Endodermal cell (in vitro differentiated cells): Measurements from ENCODE around the gene H6PD. TPM values are rescaled to one million over a fixed set of nuclear protein-coding genes. Genes with fewer than 3 reads are reported as not detected.

Experiments used
- DNase-seq: peaks from one replicate; pipeline ENCODE4 v3.0.0-alpha.2; 2017
- H3K27ac ChIP-seq: 2 replicates; pipeline ENCODE4 v1.5.1; 2013; ENCODE audit warnings: mild to moderate bottlenecking, low read depth, low read length, moderate library complexity
- H3K27me3 ChIP-seq: 2 replicates; pipeline ENCODE4 v1.6.1; 2013; ENCODE audit warnings: mild to moderate bottlenecking, low read length, moderate library complexity; ENCODE audit not compliant: insufficient read depth, control insufficient read depth, poor library complexity, severe bottlenecking
- H3K36me3 ChIP-seq: 2 replicates; pipeline ENCODE4 v1.7.0; 2013; ENCODE audit warnings: mild to moderate bottlenecking, low read length, moderate library complexity; ENCODE audit not compliant: control insufficient read depth, insufficient read depth
- H3K4me1 ChIP-seq: one replicate; pipeline ENCODE4 v1.7.0; 2013; ENCODE audit warnings: low read length; ENCODE audit not compliant: control insufficient read depth, insufficient read depth
- H3K4me3 ChIP-seq: 2 replicates; pipeline ENCODE4 v1.5.1; 2013; ENCODE audit warnings: mild to moderate bottlenecking, low read length, moderate library complexity
- H3K9ac ChIP-seq: 2 replicates; pipeline ENCODE4 v1.6.1; 2013; ENCODE audit warnings: mild to moderate bottlenecking, low read length, moderate library complexity; ENCODE audit not compliant: poor library complexity, severe bottlenecking; ENCODE audit errors: extremely low read depth
- H3K9me3 ChIP-seq: 2 replicates; pipeline ENCODE4 v1.6.1; 2013; ENCODE audit warnings: mild to moderate bottlenecking, low read length, moderate library complexity; ENCODE audit not compliant: control insufficient read depth
- H3K27ac Mint-ChIP-seq: 2 replicates; pipeline ENCODE4 v1.8.0; 2020; ENCODE audit warnings: mixed read lengths
- H3K27me3 Mint-ChIP-seq: 2 replicates; pipeline ENCODE4 v1.8.0; 2021; ENCODE audit warnings: mild to moderate bottlenecking, mixed read lengths; ENCODE audit not compliant: insufficient read depth
- H3K36me3 Mint-ChIP-seq: 2 replicates; pipeline ENCODE4 v1.8.0; 2020; ENCODE audit warnings: low read depth, mixed read lengths
- H3K4me1 Mint-ChIP-seq: 2 replicates; pipeline ENCODE4 v1.8.0; 2020; ENCODE audit warnings: mixed read lengths
- H3K4me3 Mint-ChIP-seq: 2 replicates; pipeline ENCODE4 v1.8.0; 2020; ENCODE audit warnings: mild to moderate bottlenecking, moderate library complexity, mixed read lengths
- H3K9me3 Mint-ChIP-seq: 2 replicates; pipeline ENCODE4 v1.8.0; 2020; ENCODE audit warnings: mild to moderate bottlenecking, mixed read lengths
- CTCF ChIP-seq: fragments of 200-600 bp; sonication (generic); conservative IDR thresholded peaks from 2 replicates; pipeline ENCODE4 v1.5.0; 2021; ENCODE audit warnings: antibody characterized with exemption, mild to moderate bottlenecking
- WGBS, 2 experiments: methylation state at CpG; one replicate each; pipeline versions ENCODE4 v1.1.5 to v1.1.7; 2013; ENCODE audit warnings: missing lambda C conversion rate in 2 of 2, mixed read lengths in 1 of 2; ENCODE audit not compliant: insufficient coverage in 1 of 2, insufficient read length in 1 of 2; 5-methylcytosine and 5-hydroxymethylcytosine counted together
- total RNA-seq, 2 donors: library from RNA; stranded (reverse); fragmentation: NEBNext Ultra II Directional in 1 of 2; extraction: Animal tissue kit (Norgen Biotek cat#: 25700) in 1 of 2; gene quantifications; 2 replicates in 1 of 2; 3 replicates in 1 of 2; pipeline ENCODE4 v1.2.1, GENCODE V29; 2021

The H6PD gene
- total RNA-seq, 2 donors from 2014 or later, result 21.5 to 34.4 TPM

GRCh38 chr1:9235560-9235959, 986 bp downstream of the H6PD start:
- Histone ChIP-seq H3K9me3 (no peaks in the 10 kb centered on the region), H3K27ac (no peak overlapping the region), H3K4me1 (no peaks in the 10 kb centered on the region), H3K9ac (peak overlapping the region; percentile 77), H3K36me3 (no peaks in the 10 kb centered on the region), H3K4me3 (peak overlapping the region; percentile 91), H3K27me3 (no peaks in the 10 kb centered on the region)
- Mint-ChIP-seq H3K36me3 (peaks cover 5% of the 10 kb centered on the region), H3K9me3 (no peaks in the 10 kb centered on the region), H3K4me1 (peaks cover 11% of the 10 kb centered on the region), H3K27me3 (peaks cover 5% of the 10 kb centered on the region), H3K27ac (peak overlapping the region; percentile 89), H3K4me3 (peak overlapping the region; percentile 72)
- DNase-seq, result no peak
- WGBS, 2 experiments, result 89 to 91% methylated on average over 7 to 10 of the region's 10 CpGs
- TF ChIP-seq CTCF, result no peak

GRCh38 chr1:9238134-9238533, 3.6 kb downstream of the H6PD start:
- H3K4me1 Mint-ChIP-seq, result peaks cover 29% of the 10 kb centered on the region

DNA sequence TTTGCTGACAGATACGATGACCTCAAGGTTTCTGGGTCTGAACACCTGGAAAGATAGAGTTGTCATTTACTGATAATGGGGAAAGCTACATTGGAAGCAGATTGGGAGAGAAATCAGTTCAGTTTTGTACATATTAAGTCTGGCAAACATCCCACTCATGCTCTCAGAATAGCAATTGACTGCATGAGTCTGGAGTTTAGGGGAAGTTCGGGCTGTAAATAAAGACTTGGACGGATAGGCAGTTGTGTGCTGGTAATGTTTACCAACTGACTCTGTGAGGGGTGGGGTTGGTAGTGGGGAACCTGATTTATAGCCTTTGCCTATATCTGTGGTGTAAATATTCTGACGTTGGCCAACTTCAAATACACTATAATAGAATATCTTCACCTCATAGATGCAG, 4.0 kb downstream of the H6PD start:
- Histone ChIP-seq H3K4me3 (no peak overlapping the region), H3K9ac (no peak overlapping the region), H3K27me3 (no peaks in the 10 kb centered on the region), H3K36me3 (no peaks in the 10 kb centered on the region), H3K4me1 (peaks cover 7% of the 10 kb centered on the region), H3K9me3 (no peaks in the 10 kb centered on the region), H3K27ac (no peak overlapping the region)
- Mint-ChIP-seq H3K4me1 (peaks cover 33% of the 10 kb centered on the region), H3K9me3 (no peaks in the 10 kb centered on the region), H3K27me3 (peaks cover 17% of the 10 kb centered on the region), H3K27ac (no peak overlapping the region), H3K36me3 (peaks cover 5% of the 10 kb centered on the region), H3K4me3 (no peak overlapping the region)
- 92% methylated on average over 1 to 3 of the region's 4 CpGs for WGBS, 2 experiments
- no peak for TF ChIP-seq CTCF
- DNase-seq, result no peak

More at GRCh38 chr1:9238134-9238533, 3.6 kb downstream of the H6PD start:
- Mint-ChIP-seq H3K36me3 (peaks cover 5% of the 10 kb centered on the region), H3K9me3 (no peaks in the 10 kb centered on the region), H3K4me3 (no peak overlapping the region), H3K27me3 (peaks cover 17% of the 10 kb centered on the region), H3K27ac (no peak overlapping the region)
- H3K4me3 ChIP-seq, result no peak overlapping the region
- no peaks in the 10 kb centered on the region for H3K9me3 ChIP-seq
- no peak overlapping the region for H3K27ac ChIP-seq
- peaks cover 3% of the 10 kb centered on the region for H3K4me1 ChIP-seq
- no peak overlapping the region for H3K9ac ChIP-seq
- TF ChIP-seq CTCF, result no peak
- no peaks in the 10 kb centered on the region for H3K27me3 ChIP-seq
- 88 to 95% methylated on average over 4 to 6 of the region's 6 CpGs for WGBS, 2 experiments
- H3K36me3 ChIP-seq, result no peaks in the 10 kb centered on the region
- DNase-seq, result no peak
